Measurements from ENCODE around the gene ADARB2.

Gene ADARB2

DNA sequence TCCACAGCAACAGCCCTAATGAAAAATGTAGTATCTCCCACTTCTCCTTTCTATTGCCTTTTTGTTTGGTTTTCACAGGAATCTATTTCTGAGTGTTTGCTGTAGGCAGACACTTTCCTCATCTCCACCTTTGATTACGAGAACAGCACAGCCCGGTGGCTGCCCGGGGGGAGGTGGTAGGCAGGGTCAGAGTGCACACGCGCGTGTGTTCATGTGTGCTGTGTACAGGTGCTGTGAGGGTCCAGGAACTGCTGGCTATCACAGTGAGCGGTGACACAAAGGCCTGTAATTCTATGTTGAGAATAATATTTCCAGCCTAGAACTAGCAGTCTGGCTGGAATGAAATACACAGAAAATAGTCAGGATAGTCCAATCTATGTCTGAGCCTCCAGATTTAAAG is 212.8 kb downstream of the ADARB2 start:
- DNase-seq (ENCODE audit: low read depth), result no peak

DNA sequence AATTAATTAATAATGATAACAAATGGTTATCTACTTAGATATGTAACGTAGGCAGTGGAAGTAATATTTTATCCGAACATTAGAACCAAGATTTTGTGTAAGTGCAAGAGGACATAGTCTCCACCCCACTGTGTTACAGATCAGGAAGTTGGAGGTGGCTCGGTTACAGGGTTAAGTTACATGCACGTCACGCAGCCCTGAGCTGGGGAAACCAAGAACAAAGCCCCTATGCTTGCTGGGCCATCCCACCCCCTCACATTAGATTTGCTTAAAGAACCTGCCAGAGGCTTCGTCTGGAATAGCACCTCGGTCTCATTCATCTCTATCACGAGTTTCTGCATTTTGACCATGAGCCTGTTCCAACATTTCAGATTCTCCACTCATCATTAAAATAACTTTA is 214.1 kb downstream of the ADARB2 start:
- DNase-seq (ENCODE audit: low read depth), result no peak

DNA sequence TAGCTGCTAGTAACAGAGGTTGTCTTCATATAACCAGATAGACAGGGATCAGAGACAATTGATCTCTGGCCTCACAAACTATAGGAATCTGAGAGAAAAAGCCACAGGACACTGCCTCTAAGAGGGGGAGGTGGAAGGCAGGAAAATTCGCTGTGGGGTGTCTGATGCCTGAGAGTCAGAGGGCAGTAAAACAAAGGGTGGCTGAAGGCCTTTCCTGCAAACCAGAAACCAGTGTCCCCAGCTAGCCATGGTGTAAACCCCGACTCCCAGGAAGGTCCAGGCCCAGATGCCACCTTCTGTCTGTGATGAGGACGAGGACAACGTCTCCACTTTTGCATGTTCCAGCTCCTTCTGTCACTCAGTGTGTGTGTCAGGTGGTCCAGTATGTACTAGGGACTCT is 215.1 kb downstream of the ADARB2 start:
- DNase-seq (ENCODE audit: low read depth), result no peak

DNA sequence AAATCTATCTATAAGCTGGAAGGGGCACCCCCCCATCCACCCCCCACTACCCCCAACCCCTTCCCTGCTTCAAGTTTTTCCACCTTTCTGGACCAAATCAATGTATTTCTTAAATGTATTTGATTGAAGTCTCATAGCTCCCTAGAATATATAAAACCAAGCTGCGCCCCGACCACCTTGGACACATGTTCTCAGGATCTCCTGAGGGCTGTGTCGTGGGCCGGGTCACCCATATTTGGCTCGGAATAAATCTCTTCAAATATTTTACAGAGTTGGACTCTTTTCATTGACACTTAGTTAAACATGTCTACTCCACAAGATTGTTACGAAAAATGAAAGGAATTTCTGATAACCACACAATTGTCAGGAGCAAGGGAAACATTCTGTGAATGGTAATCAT is 215.6 kb downstream of the ADARB2 start:
- DNase-seq (ENCODE audit: low read depth), result no peak

DNA sequence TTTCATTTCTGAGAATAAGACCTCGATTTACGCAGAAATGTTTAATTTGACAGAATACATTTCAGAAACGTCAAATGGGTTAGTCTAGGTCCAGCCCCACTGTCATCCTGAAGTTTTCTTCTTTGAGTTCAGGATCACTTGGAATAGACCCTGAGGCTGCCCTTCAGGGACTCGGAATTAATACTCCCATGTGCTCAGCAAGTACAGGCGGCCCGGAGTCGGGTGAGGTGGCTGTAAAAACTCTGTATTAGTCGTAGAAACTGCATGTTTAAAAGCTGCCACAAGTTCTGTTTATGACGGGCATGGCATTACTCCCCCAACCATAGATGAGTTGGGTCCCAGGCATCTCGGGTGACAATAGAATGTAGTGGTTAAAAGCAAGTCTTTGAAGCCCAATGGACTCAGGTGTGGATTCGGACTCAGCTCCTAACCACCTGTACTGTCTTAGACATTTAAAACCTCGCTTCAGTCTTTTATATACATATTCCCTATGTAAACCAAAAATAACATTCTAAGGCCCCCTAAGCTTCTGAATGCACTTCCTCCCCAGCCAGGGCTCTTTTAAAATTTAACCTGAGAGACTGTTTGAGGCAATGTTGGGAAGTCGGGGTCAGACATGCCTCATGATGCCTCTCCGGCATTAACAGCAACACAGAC is 216.3 kb downstream of the ADARB2 start:
- no peak for DNase-seq (ENCODE audit: low read depth)

DNA sequence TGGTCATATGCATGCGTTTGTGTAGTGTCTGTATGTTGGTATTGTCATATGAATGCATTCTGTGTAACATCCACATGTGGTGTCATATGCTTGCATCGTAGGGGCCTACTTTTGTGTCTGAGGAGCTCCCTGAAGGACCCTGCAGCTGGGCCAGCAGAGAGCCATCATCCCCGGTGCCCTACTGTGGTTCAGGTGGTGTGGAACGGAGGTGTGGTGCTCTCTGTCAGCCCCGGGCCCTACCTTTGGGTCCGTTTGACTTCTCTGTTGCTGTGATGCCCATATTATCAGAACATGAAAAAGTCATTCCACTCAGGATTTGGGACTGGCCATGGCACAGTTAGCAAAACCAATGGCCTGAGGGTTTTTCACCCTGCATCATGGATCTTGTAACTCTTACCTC is 217.9 kb downstream of the ADARB2 start:
- DNase-seq (ENCODE audit: low read depth), result no peak

DNA sequence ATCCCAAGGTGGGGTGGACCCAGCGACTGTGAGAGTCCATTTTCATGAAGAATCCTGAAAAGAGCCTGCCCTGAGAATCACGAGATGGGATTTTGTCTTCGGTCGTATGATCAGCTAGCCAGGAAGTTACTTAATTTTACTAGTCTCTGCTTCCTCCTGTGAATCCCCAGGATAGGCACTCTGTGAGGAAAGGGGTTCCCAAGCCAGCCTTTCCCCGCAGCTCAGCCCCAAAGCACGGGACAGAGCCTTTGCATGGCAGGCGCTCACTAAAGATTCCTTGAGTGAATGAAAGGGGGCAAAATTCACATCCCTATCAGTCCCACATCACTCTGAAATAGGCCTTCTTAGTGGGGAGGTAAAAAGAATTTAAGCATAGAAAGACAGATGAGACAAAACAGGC is 219.6 kb downstream of the ADARB2 start:
- DNase-seq (ENCODE audit: low read depth), result no peak

DNA sequence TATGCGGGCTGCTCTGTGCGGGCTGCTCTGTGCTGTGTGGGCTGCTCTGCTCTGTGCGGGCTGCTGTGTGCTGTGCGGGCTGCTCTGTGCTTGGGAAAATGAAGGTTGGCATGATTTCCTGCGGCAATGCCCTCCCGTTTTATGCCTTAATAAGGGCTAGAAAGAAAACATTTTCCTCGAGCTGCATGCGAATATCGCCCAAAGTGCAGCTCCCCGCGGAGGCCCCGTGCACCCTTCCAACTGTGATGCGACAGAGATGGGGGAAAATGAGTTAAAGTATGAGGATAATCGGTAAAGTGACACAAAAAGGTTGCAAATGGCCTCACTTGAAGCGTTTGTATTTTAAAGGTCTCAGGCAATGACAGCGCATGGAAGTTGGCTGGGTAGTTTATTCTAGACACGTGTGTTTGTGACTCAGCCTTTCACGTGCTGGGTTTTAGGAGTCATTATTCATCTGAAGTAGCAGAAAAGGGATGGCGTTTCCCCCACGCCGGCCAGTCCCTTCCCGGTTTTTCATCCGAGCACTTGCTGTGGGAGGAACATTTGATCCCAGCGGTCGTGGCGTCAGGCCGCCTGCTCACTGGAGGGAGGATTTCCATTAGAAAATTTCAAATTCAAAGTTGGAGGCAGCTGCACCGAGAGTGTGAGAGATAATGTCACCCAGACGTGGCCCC is 220.7 kb downstream of the ADARB2 start:
- no peak for DNase-seq (ENCODE audit: low read depth)

DNA sequence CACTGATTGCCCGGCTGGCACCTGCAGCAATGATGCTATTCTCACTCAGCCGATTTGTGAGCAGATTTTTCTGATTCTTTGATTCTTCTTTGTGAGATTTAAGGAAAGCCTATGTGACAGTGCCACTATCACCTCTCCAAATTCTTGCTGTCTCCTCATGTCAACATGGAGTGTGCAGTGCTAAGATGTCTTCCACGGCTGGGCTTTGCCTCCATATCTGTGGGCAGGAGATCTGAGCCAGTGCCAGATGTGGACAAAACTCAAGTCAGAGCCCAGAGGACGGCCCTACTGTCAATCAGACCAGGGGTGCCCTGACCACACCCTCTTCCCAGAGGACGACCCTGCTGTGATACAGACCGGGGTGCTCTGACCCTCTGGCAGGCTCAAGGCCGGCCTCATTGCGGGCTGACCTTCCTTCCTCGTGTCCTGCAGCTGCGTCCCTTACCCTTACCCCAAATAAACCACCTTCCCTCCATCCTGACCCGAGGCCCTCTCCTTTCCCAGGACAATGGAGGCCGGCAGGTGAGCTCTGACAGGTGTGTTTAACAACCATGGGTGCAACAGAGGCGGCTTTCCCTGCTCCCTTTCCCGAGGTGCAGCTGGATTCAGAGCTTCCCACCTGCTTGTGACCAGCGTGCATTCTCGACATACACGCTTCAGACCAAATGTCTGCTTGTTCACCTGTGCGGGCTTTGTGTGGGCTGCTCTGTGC is 221.4 kb downstream of the ADARB2 start:
- no peak for DNase-seq (ENCODE audit: low read depth)

DNA sequence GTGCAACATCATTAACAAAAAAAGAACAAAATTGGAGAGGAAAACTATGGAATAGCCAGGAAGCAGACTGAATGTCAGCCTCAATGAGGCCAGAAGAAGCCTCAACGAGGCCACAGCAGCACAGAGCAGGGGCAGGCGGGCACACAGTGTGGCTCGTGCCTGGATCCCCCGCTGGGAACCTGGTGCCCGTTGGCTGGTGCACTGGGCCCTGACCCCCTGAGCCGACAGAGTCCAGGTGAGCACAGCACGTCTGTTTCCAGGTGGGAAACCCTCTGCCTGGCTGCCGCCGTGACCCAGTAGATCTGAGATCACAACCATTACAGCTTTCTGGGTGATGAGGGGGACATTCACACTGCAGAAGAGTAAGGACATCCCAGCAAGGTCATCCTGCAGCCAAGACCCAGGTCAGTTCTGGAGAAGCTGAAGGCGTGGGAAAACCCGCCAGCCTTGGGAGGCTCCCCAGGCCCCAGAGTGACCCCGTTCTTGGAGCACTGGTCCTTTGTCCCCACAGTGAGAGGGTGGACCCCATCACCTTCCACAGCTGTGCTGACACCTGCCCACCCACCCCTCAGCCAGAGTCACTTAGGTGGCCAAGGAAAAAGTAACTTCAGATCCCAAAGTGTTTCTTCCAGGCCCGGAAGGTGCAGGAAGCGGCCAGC is 222.1 kb downstream of the ADARB2 start:
- DNase-seq (ENCODE audit: low read depth), result no peak

DNA sequence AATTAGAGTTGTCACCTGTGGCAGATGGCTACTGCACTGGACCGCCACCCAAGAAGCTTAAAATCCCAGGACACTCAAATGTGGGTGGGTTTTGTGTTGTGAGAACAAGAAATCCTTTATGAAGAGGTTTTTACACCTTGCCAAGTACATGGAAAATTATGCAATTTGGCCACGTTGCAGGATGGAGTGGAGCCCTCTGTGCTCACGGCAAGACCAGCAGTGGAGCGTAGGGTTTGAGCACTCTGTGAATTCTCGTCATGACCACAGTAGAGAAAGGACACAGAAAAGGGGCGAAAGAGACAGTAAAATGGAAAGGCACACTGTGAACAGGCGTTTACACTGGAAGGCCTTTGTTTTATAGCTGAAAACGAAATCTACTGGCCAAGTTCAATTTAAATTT is 222.6 kb downstream of the ADARB2 start:
- DNase-seq (ENCODE audit: low read depth), result no peak

DNA sequence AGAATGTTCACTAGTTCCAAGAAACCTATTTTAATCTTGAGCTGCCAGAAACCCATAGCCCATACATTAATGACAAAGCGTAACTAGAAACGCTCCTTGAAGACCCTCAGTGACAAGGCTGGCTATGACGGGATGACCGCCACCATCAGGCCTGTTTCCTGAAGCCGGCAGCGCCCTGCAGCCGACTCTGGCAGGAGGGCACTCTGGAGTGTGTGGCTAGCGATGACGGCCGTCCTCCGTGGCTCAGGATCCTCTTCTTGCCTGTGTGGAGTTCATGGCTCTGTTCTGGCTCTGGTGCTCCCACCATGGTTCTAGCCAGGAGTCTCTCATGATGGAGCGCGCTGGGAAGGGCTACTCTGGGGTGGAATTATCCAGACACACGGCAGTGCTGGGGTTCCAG is 224.1 kb downstream of the ADARB2 start:
- DNase-seq (ENCODE audit: low read depth), result no peak

DNA sequence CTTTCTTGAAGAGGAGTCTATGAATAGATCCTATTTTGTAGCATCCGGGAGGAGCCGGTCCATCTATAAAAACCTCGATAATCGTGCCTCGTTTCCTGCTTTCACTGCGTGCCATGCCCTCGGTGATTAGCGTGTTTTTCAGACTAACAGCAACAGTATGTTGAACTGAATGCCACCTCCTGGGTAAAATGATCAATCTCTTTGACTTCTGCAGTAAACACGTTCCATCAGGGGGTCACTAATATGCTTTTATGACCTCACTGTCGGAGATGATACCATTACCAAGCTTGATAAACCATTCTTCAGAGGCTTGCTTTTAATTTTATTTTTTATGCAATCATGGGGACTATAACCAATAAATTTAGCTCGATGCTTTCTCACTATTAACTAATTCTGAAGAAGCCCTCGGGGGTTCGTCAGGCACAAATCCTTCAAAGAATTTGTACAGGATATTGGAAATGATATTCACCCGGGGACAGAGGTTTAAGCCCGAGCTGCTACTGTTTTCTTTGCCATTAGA is 228.3 kb downstream of the ADARB2 start:
- DNase-seq (ENCODE audit: low read depth), result no peak

DNA sequence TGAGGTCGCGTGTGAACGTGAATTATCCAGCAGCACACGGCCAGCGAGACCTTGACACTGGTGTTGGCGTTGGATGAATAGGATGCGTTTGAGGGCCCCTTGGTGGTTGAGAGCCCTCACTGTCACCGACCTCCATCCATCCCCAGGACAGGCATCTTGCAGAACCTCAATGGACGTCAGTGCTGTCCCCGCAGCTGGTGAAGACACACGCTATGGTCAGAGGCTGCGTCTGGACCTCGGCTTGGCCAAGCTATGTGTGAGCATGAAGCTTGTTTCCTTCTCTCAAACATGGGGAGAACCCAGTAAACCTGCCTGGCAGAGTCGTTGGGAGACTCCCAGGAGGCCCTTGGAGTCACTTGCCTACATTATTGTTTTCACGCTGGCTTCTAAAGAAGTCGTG is 229.2 kb downstream of the ADARB2 start:
- no peak for DNase-seq (ENCODE audit: low read depth)

DNA sequence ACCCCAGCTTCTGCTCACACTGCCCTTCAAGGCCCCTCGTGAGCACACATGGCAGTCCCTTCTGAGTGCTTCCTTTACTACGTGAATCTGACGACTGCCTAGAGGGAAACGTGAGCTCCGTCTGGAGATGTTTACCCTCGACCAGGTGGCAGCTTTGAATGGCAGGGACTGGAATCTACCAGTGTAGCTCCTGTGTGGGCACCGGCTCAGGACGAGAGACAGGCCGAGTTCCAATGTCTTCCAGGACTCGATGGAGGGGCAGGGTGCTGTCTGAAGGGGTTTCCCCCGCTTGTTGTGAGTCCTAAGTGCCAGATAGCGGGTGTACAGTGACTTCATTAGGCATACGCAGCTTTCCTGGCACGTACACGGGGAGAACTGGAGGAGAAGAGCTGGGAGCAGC is 229.9 kb downstream of the ADARB2 start:
- DNase-seq (ENCODE audit: low read depth), result no peak

DNA sequence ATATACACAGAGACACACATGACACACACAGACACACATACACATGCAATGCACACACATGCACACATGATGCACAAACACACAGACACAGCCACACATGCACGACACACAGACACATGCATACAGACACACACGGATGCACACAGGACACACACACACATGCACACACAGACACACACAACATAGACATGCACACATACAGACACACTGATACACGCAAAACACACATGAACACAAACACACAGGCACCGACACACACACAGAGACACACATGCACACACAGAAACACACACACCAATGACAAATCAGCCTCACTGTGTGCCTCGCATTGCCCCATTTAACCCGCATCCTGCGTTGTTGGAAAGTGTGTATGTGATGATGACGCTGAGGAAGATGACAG is 232.4 kb downstream of the ADARB2 start:
- no peak for DNase-seq (ENCODE audit: low read depth)

DNA sequence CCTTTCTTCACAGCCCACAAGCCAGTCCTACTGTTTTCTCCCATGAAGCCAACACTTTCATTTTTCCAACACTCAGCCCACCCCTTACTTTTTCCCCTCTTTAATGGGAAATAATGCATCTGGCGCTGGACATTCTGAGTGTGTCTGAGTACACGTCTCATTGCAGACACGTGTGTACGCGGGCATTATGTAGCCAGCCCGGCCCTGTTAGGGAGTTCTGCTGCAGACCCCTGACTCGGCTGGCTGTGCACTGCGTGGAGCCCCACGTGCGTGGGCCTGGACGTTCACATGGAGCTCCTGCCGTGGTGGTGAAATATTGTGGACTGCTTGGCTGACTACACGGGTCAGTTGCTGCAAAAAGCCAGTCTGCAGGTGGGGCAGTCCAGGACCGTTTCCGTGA is 233.0 kb downstream of the ADARB2 start:
- no peak for DNase-seq (ENCODE audit: low read depth)

DNA sequence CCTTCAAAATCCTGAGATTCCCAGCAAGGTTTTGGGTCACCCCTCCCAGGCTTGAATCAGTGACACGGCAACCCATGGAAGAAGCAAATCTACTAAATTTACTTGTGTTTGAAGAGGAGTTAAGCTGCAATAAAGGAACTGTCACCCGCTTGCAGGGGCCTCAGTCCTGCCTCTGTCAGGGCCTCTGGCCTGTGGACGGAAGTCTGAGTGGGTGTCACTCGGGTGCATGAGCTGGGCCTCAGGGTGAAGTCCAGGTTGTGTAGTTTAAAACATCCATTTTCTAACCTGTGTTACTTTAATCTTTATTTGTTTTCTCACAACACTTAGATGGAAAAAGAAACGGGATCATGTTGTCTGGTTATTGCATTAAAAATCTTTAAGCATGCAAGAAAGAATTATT is 234.9 kb downstream of the ADARB2 start:
- DNase-seq (ENCODE audit: low read depth), result no peak

DNA sequence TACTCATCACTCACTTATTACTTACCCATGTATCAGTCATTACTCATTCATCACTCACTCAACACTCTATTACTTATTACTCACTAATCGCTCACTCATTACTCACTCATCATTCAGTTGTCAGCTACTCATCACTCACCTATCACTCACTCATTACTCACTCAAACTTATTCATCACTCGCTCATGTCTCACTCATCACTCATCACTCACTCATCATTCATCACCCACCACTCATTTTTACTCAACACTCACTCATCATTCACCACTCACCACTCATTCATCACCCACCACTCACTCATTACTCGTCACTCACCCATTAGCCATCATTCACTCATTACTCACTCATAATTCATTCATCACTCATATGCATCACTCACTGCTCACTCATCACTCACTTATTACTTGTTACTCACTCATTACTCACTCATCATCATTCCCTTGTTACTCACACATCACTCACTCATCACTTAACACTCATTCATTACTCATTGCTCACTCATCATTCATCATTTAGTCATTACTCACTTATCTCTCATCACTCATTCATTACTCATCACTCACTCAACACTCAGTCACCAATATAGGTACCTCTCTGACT is 237.9 kb downstream of the ADARB2 start:
- DNase-seq (ENCODE audit: low read depth), result no peak

DNA sequence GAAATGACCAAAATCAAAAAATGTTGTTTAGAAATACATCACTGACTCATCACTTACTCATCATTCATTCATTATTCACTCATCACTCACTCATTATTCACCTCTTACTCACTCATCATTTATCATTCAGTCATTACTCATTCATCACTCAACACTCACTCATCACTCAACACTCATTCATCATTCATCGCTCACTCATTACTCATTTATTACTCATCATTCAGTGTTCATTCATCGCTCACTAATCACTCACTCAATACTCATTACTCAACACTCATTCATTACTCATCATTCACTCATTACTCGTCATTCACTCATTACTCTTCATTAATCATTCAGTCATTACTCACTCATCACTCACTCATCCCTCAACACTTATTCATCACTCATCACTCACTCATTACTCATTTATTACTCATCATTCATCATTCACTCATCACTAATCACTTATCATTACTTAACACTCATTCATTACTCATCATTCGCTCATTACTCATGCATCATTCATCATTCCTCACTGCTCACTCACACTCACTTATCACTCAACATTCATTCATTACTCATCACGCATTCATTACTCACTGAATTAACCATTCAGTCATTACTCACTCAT is 238.5 kb downstream of the ADARB2 start:
- DNase-seq (ENCODE audit: low read depth), result no peak

DNA sequence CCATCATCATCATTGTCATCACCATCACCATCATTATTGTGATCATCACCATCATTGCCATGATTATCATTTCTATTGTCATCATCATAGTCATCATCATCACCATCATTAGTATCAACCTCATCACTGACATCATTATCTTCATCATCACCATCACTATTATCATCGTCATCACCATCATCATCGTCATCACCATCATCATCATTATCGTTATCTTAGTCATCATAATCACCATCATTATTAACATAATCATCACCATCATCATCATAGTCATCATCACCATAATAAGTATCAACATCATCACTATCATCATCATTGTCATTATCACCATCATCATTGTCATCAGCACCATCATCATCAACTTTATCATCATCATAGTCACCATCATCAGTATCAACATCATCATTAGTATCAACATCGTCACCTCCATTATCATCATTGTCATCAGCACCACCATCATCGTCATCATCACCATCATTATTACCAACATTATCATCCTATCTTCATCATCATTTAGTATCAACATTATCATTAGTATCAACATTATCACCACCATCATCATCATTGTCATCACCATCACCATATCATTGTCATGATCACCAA is 241.3 kb downstream of the ADARB2 start:
- no peak for DNase-seq (ENCODE audit: low read depth)

DNA sequence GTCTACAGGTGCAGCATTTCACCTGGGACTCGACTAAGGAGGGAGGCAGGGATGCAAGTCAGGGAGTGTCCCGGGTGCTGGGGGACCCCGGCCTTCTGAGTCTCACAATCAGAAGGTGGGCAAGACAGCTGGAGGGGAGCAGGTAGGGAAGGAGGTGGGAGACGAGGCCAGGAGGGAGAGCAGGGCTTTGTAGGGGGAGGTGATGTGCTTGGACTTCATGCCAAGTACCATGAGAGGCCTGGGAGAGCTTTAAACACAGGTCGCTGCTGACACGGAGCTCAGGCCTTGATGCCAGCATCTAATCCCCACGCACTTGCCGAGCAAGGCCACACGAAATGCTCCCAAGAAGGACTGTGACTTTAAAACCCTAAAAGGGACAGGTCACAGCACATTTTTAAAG is 244.7 kb downstream of the ADARB2 start:
- DNase-seq (ENCODE audit: low read depth), result no peak
